Keratinocyte (primary cell): ENCODE measurements around the gene DIAPH2. TPM values are rescaled to one million over a fixed set of nuclear protein-coding genes. Genes with fewer than 3 reads are reported as not detected.

Experiments
- DNase-seq: peaks from one replicate; pipeline ENCODE4 v3.0.0-alpha.2; 2011; ENCODE audit warnings: low read depth, missing footprints, low spot score
- FAIRE-seq: peaks from 2 replicates; lab custom pipeline; 2011; peaks lifted over from hg19 to GRCh38; lab: Jason Lieb, UNC
- H2AFZ ChIP-seq: 2 replicates; pipeline ENCODE4 v1.6.0; 2012; ENCODE audit warnings: low read length, control low read depth, inconsistent platforms; ENCODE audit not compliant: control insufficient read depth
- H3K27ac ChIP-seq: 2 replicates; pipeline ENCODE4 v1.5.1; 2011; ENCODE audit warnings: low read length; ENCODE audit not compliant: control insufficient read depth, insufficient read depth
- H3K27me3 ChIP-seq: 3 replicates; pipeline ENCODE4 v1.6.0; 2011; ENCODE audit warnings: low read length; ENCODE audit not compliant: control insufficient read depth, insufficient read depth; ENCODE audit errors: extremely low read depth
- H3K36me3 ChIP-seq, 2 experiments: 2 replicates in 1 of 2; 3 replicates in 1 of 2; pipeline ENCODE4 v1.5.1; 2011; ENCODE audit warnings: low read length in 2 of 2, mild to moderate bottlenecking in 1 of 2; ENCODE audit not compliant: control insufficient read depth in 2 of 2, insufficient read depth in 2 of 2; ENCODE audit errors: extremely low read depth in 1 of 2
- H3K4me1 ChIP-seq: 3 replicates; pipeline ENCODE4 v1.5.1; 2011; ENCODE audit warnings: low read length; ENCODE audit not compliant: control insufficient read depth, insufficient read depth; ENCODE audit errors: extremely low read depth
- H3K4me2 ChIP-seq: 3 replicates; pipeline ENCODE4 v1.6.0; 2011; ENCODE audit warnings: low read depth, low read length; ENCODE audit not compliant: control insufficient read depth, insufficient read depth; ENCODE audit errors: extremely low read depth
- H3K4me3 ChIP-seq, 3 experiments: fragments of 200-600 bp in 1 of 3; sonication (generic) in 1 of 3; 2 replicates in 2 of 3; 3 replicates in 1 of 3; pipeline ENCODE4 v1.5.1; 2011 to 2016; ENCODE audit warnings: low read length in 3 of 3, mild to moderate bottlenecking in 3 of 3, control low read depth in 2 of 3, inconsistent platforms in 1 of 3, low read depth in 1 of 3, mixed read lengths in 1 of 3, mixed run types in 1 of 3, moderate library complexity in 1 of 3; ENCODE audit not compliant: control insufficient read depth in 2 of 3, insufficient read depth in 2 of 3; ENCODE audit errors: extremely low read depth in 1 of 3
- H3K79me2 ChIP-seq: 2 replicates; pipeline ENCODE4 v1.6.0; 2012; ENCODE audit warnings: low read length; ENCODE audit not compliant: control insufficient read depth, insufficient read depth
- H3K9ac ChIP-seq: 3 replicates; pipeline ENCODE4 v1.6.0; 2011; ENCODE audit warnings: low read length; ENCODE audit not compliant: control insufficient read depth, insufficient read depth; ENCODE audit errors: extremely low read depth
- H3K9me1 ChIP-seq: 3 replicates; pipeline ENCODE4 v1.6.0; 2011; ENCODE audit warnings: low read length; ENCODE audit not compliant: control insufficient read depth, insufficient read depth; ENCODE audit errors: extremely low read depth
- H3K9me3 ChIP-seq: 2 replicates; pipeline ENCODE4 v1.5.1; 2012; ENCODE audit warnings: low read depth, low read length; ENCODE audit not compliant: control insufficient read depth
- H4K20me1 ChIP-seq: 3 replicates; pipeline ENCODE4 v1.6.0; 2011; ENCODE audit warnings: low read length; ENCODE audit not compliant: control insufficient read depth, insufficient read depth; ENCODE audit errors: extremely low read depth
- CTCF ChIP-seq, 3 experiments: IDR thresholded peaks in 1 of 3; conservative IDR thresholded peaks in 1 of 3; optimal IDR thresholded peaks in 1 of 3; 2 replicates in 2 of 3; 3 replicates in 1 of 3; pipeline versions ENCODE3 to v1.5.1; 2011; ENCODE audit warnings: low read length in 3 of 3, mild to moderate bottlenecking in 3 of 3, moderate library complexity in 2 of 3, control low read depth in 1 of 3, inconsistent platforms in 1 of 3; ENCODE audit not compliant: insufficient read depth in 2 of 3; ENCODE audit errors: extremely low read depth in 1 of 3
- EZH2 ChIP-seq: IDR thresholded peaks from one replicate; pipeline ENCODE4 v1.6.1; 2012; ENCODE audit warnings: inconsistent platforms, mild to moderate bottlenecking, low read length, moderate library complexity
- dilution Hi-C: fragments of 300-500 bp; cut with MboI; formaldehyde crosslinking; loops from one replicate; pipeline ENCODE4 v1.7.0; 2020; ENCODE audit warnings: low sequenced_read_pairs; ENCODE audit not compliant: extremely low pct_ligation_motif_present
- polyA plus RNA-seq, 5 experiments: library from polyadenylated mRNA; depleted of rRNA in 3 of 5; stranded (reverse) in 3 of 5; stranded (forward) in 1 of 5; unstranded in 1 of 5; fragments of >200 nt; gene quantifications; 1 replicate in 1 of 5; 2 replicates in 3 of 5; 3 replicates in 1 of 5; pipeline versions ENCODE4 v1.2.1 to v1.2.3, GENCODE V29; 2011 to 2012; ENCODE audit warnings: missing spikeins in 2 of 5, low read depth in 1 of 5, low replicate concordance in 1 of 5

Gene DIAPH2
- polyA plus RNA-seq, 1 donor (not counting 4 experiments of a cell fraction or from before 2014, with no cell fraction given): 7.4 TPM

GRCh38 chrX:97517763-97518162, 833.1 kb downstream of the DIAPH2 start:
- dilution Hi-C loops: no loop called here
- no peaks in the 10 kb centered on the region for H3K9me3 ChIP-seq
- H2AFZ ChIP-seq: no peak overlapping the region
- DNase-seq (no peak), FAIRE-seq (no peak)
- H3K4me1 ChIP-seq: no peaks in the 10 kb centered on the region
- TF ChIP-seq EZH2 (no peak), CTCF (optimal IDR thresholded peaks at IDR 0.05 in 1 of 3, IDR thresholded peaks at IDR 0.05 in 1 of 3, conservative IDR thresholded peaks at IDR 0.05 in 1 of 3; ENCODE audit: extremely low read depth in 1 of 3, insufficient read depth in 2 of 3, low read length in 3 of 3) (no peak)
- no peaks in the 10 kb centered on the region for H3K79me2 ChIP-seq
- no peak overlapping the region for H3K9ac ChIP-seq
- no peak overlapping the region for H3K4me3 ChIP-seq
- no peak overlapping the region for H3K27ac ChIP-seq
- H3K9me1 ChIP-seq: no peaks in the 10 kb centered on the region
- H3K27me3 ChIP-seq: no peaks in the 10 kb centered on the region
- no peaks in the 10 kb centered on the region for H4K20me1 ChIP-seq
- no peak overlapping the region for H3K4me2 ChIP-seq
- no peaks in the 10 kb centered on the region for H3K36me3 ChIP-seq

GRCh38 chrX:97522307-97522706, 837.7 kb downstream of the DIAPH2 start:
- Histone ChIP-seq H4K20me1 (no peaks in the 10 kb centered on the region), H3K27ac (no peak overlapping the region), H3K9me1 (no peaks in the 10 kb centered on the region), H3K79me2 (no peaks in the 10 kb centered on the region), H3K4me1 (peaks cover 4% of the 10 kb centered on the region), H3K4me3 (no peak overlapping the region), H3K36me3 (no peaks in the 10 kb centered on the region), H3K27me3 (no peaks in the 10 kb centered on the region), H3K4me2 (no peak overlapping the region), H3K9me3 (no peaks in the 10 kb centered on the region), H3K9ac (no peak overlapping the region), H2AFZ (no peak overlapping the region)
- TF ChIP-seq EZH2 (no peak), CTCF (optimal IDR thresholded peaks at IDR 0.05 in 1 of 3, IDR thresholded peaks at IDR 0.05 in 1 of 3, conservative IDR thresholded peaks at IDR 0.05 in 1 of 3; ENCODE audit: extremely low read depth in 1 of 3, insufficient read depth in 2 of 3, low read length in 3 of 3) (no peak)
- dilution Hi-C loops: no loop called here
- DNase-seq (no peak), FAIRE-seq (no peak)
